Activated CD4-positive, alpha-beta T cell treated with anti-CD3 and anti-CD28 coated beads, Interleukin-2, amount 10 ng/mL, durations not matched to agents 7 days and 5 days (primary cell): Measurements from ENCODE around the gene AEN. TPM values are rescaled to one million over a fixed set of nuclear protein-coding genes. Genes with fewer than 3 reads are reported as not detected.

Source experiments
- CTCF ChIA-PET: fragments of 350-600 bp; sonication (Branson Sonifier 250); formaldehyde crosslinking; loops from one replicate; lab custom pipeline; 2021; ENCODE audit warnings: antibody characterized with exemption; lab: Charles Lee
- POLR2A ChIA-PET: fragments of 350-600 bp; sonication (Branson Sonifier 250); formaldehyde crosslinking; loops from one replicate; lab custom pipeline; 2021; ENCODE audit warnings: antibody characterized with exemption; lab: Charles Lee
- DNase-seq: peaks from one replicate; pipeline ENCODE4 v3.0.0-alpha.2; 2020
- H3K27ac Mint-ChIP-seq: one replicate; pipeline ENCODE4 v1.8.0; 2021; ENCODE audit warnings: mild to moderate bottlenecking, moderate library complexity, mixed read lengths
- H3K27me3 Mint-ChIP-seq: one replicate; pipeline ENCODE4 v1.8.0; 2021; ENCODE audit warnings: mixed read lengths
- H3K36me3 Mint-ChIP-seq: one replicate; pipeline ENCODE4 v1.8.0; 2021; ENCODE audit warnings: low read depth, mixed read lengths
- H3K4me1 Mint-ChIP-seq: one replicate; pipeline ENCODE4 v1.8.0; 2021; ENCODE audit warnings: mixed read lengths
- H3K4me3 Mint-ChIP-seq: one replicate; pipeline ENCODE4 v1.8.0; 2021; ENCODE audit warnings: mild to moderate bottlenecking, moderate library complexity, mixed read lengths
- H3K9me3 Mint-ChIP-seq: one replicate; pipeline ENCODE4 v1.8.0; 2021; ENCODE audit warnings: mixed read lengths
- microRNA-seq: library from miRNA; unstranded; fragments of <30 nt; microRNA quantifications from one replicate; pipeline ENCODE4 v1.2.0, GENCODE V29; 2021; ENCODE audit warnings: borderline microRNAs expressed, borderline replicate concordance
- total RNA-seq, 2 experiments: library from RNA; stranded (reverse); gene quantifications; one replicate each; pipeline ENCODE4 v1.2.3, GENCODE V29; 2021

Gene AEN
- total RNA-seq, 2 experiments from 2014 or later: 45.7 to 52.5 TPM

GRCh38 chr15:88680241-88681001, 59.3 kb downstream of the AEN start:
- CTCF ChIA-PET: no interaction called here
- H3K36me3 Mint-ChIP-seq: no peaks in the 10 kb centered on the region
- H3K27me3 Mint-ChIP-seq: peaks cover 11% of the 10 kb centered on the region
- DNase-seq: no peak
- no peak overlapping the region for H3K4me3 Mint-ChIP-seq
- no peaks in the 10 kb centered on the region for H3K4me1 Mint-ChIP-seq
- POLR2A ChIA-PET: no interaction called here
- H3K27ac Mint-ChIP-seq: no peak overlapping the region
- no peaks in the 10 kb centered on the region for H3K9me3 Mint-ChIP-seq

DNA sequence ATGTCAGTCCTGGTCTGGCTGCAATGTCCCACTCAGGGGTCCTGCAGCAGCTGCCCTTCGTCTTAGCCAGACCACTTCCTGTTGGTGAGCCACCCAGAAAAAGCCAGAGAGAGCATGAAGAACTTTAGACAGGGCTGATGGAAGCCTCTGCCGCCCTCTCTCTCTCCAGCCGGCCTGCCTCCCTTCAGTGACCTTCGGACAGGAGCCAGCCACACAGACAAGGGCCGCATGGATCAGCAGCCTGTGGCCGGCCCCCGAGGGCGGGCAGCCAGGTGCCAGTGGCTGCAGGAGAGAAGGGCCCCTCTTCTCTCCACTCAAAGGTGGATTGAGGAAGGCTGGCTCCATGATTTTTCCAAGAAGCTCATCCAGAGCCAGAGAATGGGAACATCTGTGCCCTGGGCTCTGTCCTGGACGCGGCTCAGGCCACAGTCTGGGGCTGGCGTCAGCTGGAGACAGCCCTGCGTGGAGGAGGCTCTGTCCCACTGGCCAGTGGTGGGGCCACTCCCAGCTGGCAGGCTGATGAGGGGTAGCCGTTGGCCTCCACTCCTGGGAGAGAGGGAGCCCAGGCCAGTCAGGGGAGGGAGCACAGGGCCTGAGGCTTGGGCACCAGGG, 60.6 kb downstream of the AEN start:
- Mint-ChIP-seq H3K4me1 (no peaks in the 10 kb centered on the region), H3K4me3 (no peak overlapping the region), H3K36me3 (no peaks in the 10 kb centered on the region), H3K9me3 (no peaks in the 10 kb centered on the region), H3K27me3 (peaks cover 7% of the 10 kb centered on the region), H3K27ac (no peak overlapping the region)
- ChIA-PET POLR2A (no interaction called here), CTCF (interaction anchor here (0.6 to 1.2 kb wide), 3 partner anchors 57 to 213 kb away, joined by 3 to 4 read pairs (median 3); no protein-coding TSS in a partner anchor)
- DNase-seq: no peak

Small RNAs within 50 kb of the gene (microRNA-seq; reads per million reads assigned to microRNA genes)
- gene MIR1179: 2.1 reads per million, percentile 5 among the genes with 10 or more reads in this experiment
- gene MIR3529: not detected
- gene MIR7-2: not detected

Other genes with a start within 250 kb of the AEN start
- gene MRPL46, start 154.0 kb upstream of the AEN start, total RNA-seq: 10 to 100 TPM; 25.9 to 26.0 TPM
- gene MRPS11, start 153.6 kb upstream of the AEN start, total RNA-seq: 10 to 100 TPM; 53.3 to 57.9 TPM
- 1 to 10 TPM; 4.9 to 5.0 TPM for gene DET1, start 74.7 kb upstream of the AEN start, total RNA-seq
- gene ISG20, start 17.7 kb downstream of the AEN start, total RNA-seq: 100 to 1,000 TPM; 206 to 236 TPM
- gene ACAN, start 182.1 kb downstream of the AEN start, total RNA-seq: not detected